Measurements from ENCODE around the gene KCNA5. TPM values are rescaled to one million over a fixed set of nuclear protein-coding genes. Genes with fewer than 3 reads are reported as not detected.
A peak's percentile ranks its signal among the peaks of the same experiment; 100 is the strongest.

KCNA5 gene
- 1 to 10 TPM; 2.1 to 2.5 (median 2.3) TPM for polyA plus RNA-seq (ENCODE audit: insufficient read length in 4 of 4)

DNA sequence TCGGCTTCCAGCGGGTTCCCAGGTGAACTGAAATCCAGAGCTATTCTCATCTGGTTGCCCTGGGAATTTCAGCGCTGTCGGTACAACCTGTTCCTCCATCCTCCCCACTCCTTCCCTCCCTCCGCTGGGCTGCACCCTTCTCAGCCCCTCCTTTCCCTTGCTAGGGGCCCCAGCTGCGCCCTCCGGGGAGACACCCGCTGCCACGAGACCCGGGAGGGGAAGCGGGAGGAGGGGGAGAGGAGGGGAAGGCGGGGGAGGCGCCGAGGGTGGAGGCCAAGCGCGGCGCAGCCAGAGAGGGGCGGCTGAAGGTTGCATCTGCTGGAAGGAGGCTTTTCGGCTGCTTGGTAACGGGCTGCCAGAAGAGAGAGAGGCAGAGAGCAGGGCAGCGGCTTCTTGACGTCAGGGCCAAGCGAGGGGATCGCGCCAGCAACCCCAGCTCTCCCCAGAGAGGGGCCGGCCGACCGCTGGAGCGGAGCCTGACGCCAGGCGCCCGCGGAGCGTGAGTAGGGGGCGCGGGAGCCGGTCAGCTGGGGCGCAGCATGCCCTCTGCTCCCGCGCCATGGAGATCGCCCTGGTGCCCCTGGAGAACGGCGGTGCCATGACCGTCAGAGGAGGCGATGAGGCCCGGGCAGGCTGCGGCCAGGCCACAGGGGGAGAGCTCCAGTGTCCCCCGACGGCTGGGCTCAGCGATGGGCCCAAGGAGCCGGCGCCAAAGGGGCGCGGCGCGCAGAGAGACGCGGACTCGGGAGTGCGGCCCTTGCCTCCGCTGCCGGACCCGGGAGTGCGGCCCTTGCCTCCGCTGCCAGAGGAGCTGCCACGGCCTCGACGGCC is at the start of gene KCNA5:
KCNA5 (plus strand) TSS at position 291 of the 831 bp plus-strand sequence; CDS start at position 560, 269 bp downstream.
- DNase-seq (ENCODE audit: low read depth in 4 of 4, low spot score in 2 of 4): peak in 3 of 4 donors; percentile 24 to 60 (median 27)

DNA sequence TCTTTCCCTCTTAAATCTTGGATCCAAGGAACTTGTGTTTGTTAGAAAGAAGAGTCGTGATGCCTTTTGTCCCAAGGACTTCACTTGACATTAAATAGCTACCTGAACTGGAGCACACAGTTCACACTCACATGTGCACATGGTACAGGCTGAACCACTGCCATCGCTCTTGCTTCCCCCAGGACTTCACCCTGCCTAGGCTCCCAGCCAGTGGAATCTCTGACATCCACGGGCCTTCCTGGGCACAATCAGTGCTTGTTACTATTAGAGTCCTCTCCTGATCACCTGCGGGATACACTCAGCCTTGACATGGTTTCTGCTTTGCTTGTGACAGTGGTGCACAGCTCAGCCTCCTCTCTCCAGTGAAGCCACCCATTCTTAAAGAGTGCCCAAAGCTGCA is 49.1 kb upstream of the KCNA5 start:
- no peak for DNase-seq (ENCODE audit: low read depth in 4 of 4, low spot score in 2 of 4)

DNA sequence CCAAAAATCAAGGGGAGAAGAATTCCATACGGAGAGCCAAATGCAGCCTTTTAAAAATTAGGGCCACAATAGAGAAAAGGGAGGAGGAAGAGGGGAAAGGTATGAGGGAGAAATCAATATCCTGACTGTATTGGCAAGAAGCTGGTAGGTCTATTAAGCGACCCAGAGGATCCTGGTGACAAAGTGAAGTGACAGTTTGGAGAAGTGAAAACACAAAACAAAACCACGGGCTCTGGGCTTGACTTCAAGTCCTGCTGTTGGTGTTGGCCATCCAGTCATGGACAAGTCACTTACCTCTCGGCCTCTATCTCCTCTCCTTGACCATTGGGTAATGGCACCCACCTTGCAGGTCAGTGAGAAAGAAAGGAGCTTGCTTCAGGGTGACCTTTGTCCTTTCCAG is 47.0 kb upstream of the KCNA5 start:
- no peak for DNase-seq (ENCODE audit: low read depth in 4 of 4, low spot score in 2 of 4)

DNA sequence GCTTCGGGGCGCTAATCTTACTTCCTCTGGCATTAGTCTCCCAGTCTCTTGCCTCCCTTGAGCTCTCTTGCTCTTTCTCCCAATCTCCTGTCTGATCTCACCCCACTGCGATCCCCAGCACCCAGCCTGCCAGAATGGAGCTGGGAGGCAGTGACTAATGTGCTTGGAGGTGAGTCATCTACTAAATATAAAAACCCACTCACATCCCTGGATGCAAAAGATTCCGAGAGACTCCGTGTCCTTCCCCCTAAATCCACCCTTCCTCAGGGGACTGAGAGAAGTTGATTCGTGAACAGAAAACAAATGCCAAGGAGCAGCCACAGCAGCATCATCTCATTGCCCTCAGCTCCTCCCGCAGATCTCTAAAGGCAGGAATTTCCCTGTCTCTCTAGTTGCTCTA is 45.7 kb upstream of the KCNA5 start:
- no peak for DNase-seq (ENCODE audit: low read depth in 4 of 4, low spot score in 2 of 4)

DNA sequence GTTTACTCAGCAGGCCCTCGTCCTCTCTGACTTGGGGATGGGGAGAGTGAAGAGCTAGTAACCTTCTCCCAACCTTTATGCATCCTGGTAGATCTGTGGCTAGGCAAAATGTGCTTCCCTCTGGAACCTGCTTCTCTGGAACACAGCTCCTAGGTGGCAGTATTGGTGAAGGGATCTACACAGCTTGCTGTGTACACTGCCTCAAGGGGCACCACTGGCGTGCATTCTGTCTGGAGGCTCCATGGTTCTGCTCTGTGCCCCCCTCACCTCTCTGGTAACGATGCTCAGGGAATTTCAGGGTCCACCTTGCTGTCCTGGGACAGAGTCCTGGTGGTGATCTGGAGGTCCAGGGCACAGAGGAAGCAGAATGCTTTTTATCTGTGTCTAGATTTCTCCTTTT is 43.5 kb upstream of the KCNA5 start:
- no peak for DNase-seq (ENCODE audit: low read depth in 4 of 4, low spot score in 2 of 4)

DNA sequence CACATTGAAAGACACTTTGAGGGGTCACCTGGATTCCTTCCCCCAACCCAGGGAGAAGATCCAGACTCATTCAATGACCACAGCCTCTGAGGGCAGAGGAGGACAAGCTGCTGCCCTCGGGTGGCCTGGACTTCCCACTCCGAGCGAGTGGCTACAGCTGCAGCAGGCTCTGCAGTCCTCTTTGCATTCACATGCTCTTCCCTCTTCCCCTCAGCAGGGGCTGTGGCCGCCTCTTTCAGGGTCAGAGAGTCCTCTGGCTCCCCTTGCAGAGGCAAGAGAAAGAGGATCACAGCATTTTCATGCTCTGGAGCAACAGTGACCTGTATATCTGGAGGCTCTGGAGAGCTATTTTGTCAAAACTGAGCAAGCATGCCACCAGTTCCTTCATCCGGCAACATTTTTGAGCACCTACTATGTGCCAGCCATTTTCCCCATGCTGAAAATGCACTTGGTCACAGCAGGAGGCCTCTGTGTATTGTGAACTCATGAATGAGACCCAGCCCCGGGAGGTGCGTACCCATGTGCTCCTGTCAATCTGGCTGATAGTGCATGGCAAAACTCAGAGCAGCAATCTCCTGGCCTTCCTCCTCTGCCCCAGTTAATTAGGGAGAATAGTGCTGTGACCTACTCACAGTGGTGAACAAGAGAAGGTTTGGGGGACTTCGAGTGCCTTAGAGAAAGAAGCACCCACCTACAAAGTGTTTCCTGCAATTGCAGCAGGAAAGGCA is 42.9 kb upstream of the KCNA5 start:
- DNase-seq (ENCODE audit: low read depth in 4 of 4, low spot score in 2 of 4): no peak

DNA sequence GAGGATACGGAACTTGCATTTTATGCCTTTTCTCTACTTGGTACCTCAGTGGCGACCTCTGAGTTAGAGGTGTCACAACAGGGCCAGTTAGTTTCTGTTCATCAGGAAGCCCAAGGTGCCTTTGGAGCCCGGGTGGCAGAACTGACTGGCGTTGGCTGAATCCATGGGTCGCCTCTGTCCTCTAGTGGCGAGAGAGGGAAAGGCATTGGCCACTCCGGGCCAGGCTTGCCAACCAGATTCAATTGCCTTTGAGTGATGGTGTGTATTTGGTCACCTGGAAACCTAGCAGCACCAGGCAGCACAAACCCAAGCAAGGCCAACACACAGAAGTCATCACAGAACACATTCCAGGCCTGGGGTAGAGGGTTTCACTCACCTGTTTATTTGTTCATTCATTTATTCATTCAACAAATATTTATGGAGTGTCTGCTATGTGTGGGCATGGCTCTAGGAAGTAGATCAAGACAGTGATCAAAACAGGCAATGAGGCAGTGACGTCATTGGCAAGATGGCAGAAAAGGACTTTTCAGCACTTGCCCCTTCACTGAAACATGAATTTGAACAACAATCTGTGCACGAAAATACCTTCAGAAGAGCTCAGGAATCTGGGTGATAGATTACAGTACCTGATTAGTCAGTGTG is 40.5 kb upstream of the KCNA5 start:
- DNase-seq (ENCODE audit: low read depth in 4 of 4, low spot score in 2 of 4): peak in 1 of 4 donors; percentile 41

DNA sequence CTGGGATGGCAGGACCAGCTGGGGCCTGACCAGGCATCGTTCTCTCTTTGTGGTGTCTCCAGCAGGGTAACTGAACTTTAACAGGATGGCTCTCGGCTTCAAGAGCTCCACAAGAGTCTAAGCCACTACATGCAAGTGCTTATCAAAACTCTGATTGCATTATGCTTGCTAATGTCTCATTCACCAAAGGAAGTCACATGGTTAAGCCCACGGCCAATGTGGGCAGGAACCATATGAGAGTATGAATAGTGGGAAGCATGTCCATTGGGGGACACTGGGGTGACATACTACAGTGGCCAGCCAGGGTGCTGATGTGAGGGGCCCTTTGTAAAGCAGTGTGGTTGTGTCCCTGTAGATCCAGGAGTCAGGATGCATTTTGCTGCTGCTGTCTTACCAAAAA is 35.0 kb upstream of the KCNA5 start:
- no peak for DNase-seq (ENCODE audit: low read depth in 4 of 4, low spot score in 2 of 4)

DNA sequence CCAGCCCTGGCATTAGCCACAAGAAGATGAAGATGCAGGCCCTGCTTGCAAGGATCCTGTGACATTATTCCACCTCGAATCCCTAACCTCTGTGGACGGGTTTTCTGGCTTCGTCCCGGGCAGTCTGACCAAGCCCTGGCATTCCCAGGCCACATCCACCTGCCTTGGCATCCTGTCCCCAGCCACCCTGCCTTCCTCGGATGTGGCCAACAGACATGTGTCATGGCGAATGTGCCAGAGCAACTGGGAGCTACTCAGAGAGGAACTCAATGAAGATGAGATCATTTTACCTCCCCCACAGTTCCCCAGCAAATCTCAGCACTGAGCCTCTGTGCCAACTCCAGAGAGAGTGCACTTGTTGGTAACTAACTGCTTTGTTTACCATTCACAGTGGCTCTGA is 33.5 kb upstream of the KCNA5 start:
- no peak for DNase-seq (ENCODE audit: low read depth in 4 of 4, low spot score in 2 of 4)

DNA sequence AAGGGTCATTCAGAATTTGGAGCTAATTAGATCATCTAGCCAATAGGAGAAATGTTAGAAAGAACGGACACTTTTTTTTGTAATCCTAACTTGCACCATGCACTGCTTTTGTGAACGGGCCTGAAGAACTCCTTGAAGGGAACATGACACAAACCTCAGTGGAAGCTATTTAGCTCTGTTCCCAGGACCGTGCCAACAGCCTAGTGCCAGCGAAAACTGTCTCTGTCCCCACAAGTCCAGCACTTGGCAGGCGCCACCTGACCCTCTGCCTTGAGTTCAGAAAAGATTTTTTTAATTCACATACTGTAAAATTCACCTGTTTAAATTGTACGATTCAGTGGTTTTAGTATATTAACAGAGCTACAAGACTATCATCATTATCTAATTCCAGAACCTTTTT is 31.3 kb upstream of the KCNA5 start:
- no peak for DNase-seq (ENCODE audit: low read depth in 4 of 4, low spot score in 2 of 4)

DNA sequence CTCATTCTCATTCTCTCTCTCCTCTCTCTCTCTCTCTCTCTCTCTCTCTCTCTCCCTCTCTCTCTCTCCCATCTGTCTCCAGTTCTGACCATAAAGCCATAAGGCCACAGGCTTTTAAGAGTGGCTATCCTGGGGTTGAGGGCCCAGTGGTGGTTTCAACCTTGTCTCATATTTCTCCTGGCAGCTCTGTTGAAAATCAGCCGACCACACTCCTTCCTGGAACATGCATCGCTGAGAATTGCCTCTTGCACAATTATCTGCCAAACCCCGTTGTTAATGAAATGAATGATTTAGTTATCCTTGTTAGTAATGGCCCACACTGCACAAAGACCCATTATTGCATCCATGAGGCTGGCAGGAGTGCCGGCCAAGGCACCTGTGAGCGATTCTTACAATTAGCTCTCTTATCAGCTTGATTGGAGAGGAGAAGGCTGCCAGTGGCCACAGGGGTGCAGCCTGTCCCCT is 30.4 kb upstream of the KCNA5 start:
- no peak for DNase-seq (ENCODE audit: low read depth in 4 of 4, low spot score in 2 of 4)

DNA sequence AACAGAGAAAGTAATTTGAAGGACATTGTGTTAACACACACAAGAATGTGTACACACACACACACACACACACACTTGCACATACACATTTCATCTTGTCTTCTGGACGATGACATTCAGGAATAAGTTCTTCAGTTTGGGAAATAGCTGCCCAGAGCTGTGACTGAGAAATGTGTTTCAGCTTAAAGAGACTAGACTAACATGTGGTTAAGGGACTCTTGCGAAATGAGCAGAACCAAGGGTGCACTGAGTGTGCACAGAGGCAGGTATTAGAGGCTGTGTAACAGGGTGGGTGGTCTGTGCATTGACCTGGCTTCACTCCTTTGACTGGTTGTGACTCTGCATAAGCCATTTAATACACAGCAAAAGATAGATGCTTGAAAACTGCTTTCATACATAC is 29.4 kb upstream of the KCNA5 start:
- no peak for DNase-seq (ENCODE audit: low read depth in 4 of 4, low spot score in 2 of 4)

DNA sequence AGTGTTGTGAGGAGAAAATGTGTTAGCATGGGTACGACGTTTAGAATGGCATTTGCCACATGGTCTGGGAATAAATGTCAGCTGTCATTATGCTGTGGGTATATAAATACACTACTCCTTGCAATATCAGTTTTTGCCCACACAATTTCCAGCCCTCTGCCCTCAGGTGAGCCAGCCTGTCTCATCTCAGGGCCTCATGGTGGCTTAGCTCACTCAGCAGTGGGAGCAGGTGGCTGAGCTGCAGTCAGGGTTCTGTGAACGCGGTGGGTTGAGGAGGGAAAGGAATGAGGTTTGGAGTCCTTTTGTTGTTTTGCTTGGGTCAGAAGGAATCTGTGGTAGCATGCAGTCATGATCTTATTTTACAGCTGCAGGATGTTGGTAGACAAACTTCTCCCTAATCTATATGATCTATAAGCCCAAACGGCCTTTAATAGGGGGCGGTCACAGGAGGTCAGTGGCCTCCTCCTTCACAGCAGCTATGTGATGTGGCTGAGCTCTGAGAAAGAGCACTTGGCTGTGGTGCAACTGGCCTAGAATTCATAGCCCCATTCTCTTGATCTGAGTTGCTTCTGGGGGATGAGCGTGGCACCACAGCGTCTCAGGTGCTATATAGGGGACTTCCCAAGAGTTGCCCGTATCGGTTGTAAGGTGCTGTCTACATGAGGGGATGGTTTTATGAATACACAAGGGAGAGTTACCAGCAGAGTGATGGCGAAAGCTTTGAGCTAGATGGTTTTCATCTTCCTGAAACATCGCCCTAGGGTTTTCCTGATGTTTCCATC is 27.8 kb upstream of the KCNA5 start:
- no peak for DNase-seq (ENCODE audit: low read depth in 4 of 4, low spot score in 2 of 4)

DNA sequence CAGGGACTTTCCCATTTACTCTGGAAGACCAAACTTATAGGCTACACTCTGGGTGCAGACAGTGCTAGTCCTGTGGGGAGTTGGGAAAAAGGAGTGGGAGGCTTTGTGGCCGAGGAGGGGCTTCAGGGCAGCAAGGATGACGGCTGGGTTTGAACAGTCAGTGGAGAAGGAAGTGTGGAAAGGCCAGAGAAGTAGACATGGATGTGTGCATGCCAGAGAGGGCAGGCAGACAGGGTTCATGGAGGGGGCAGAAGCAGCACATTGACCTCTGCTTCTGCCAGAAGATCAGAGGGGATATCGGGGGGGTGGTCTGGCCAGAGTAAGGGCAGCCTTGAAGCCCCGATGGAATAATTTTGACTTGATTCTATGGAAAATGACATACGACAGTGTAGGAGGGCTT is 27.2 kb upstream of the KCNA5 start:
- DNase-seq (ENCODE audit: low read depth in 4 of 4, low spot score in 2 of 4): no peak

DNA sequence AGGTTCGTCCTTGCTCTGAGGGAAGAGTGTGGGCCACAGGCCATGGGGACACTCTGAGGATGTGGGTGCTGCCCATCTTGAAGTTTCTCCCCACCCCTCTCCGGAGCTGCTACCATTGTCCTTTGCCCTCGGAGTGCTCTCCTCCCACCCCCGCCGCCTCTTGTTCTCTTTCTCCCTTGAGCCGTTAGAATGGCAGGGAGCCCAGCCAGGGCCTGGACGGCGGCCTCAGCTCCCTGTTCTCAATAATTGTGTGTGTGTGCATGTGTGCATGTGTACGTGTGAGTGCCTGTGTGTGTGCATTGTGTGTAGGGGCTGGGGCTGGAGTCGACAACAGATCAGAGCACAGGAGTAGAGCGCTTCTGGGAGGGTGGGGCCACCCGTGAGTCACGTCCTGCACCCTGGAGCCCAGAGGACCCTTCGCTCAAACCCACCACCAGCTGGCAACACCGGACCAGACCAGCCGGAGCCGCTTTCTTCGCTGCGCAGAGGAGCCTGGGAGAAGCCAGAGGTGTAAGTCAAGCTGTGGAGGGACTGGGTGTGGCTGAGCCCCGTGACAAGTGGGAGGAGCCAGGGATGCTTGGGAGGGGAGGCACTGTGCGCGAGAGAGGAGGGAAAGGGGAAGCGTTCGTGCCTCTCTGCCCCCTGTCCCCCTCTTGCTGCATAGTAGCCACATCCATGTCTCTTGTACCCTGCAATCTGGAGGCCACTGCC is 25.9 kb upstream of the KCNA5 start:
- no peak for DNase-seq (ENCODE audit: low read depth in 4 of 4, low spot score in 2 of 4)

DNA sequence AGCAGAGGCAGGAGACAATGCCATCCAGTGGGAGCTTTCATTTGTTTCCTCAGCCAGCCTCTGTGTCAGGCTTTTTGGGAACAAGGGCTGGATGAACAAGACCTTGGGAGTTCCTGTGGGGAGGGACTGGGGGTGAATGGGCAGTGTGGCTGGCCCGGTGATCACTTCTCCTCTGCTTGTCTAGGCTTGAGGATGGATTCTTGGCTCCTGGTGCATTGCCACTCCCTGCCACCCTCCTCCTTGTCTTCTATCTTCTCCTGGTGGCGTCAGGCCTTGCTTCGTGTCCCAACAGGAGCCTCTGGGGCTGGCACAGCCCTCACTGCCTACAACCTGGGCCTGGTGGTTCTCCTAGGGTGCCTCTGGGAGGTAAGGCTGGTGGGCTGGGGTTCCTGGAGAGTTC is 25.0 kb upstream of the KCNA5 start:
- no peak for DNase-seq (ENCODE audit: low read depth in 4 of 4, low spot score in 2 of 4)

DNA sequence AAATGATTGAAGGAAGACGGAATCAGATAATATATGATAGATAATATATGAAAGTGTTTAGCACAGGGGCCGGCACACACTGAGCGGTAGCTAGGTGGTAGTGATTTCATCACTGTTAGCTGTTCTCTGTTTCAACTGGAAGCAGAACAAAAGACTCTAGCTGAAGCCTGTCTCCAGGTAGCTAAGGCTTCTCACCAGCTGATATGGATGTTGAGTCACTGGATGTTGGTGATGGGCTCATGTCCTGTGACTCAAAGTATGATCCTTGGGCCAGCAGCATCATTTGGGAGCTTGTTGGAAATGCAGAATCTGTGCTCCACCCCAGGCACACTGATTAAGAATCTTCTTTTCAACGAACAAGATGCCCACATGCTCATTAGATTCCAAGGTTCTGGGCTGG is 21.7 kb upstream of the KCNA5 start:
- no peak for DNase-seq (ENCODE audit: low read depth in 4 of 4, low spot score in 2 of 4)

DNA sequence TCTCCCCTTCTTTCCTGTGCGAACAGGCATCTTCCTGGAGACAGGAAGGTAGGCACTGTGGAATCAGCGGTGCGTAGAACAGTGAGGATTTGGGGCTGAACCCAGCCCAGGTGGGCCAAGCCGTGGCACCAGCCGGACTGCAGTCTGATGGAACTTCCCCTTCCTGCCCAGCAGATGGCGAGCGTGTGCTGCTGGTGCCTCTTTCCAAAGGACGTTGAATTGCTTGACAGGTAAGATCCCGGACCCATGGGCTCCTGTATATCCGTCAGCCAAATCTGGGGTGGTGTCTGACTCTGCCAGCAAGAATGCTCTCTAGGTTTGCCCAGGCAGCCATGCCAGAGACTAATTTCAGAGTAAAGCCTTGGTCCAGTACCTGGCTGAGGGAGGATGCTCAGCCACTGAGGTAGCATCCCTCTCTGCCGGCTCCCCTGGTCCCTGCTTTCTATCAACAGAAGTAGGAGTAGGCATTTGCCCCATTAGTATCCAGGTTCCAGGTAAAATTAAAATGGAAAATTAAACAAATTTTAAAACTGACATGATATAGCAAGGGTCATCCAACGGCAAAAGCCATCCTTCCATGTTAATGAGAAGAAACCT is 21.1 kb upstream of the KCNA5 start:
- no peak for DNase-seq (ENCODE audit: low read depth in 4 of 4, low spot score in 2 of 4)

DNA sequence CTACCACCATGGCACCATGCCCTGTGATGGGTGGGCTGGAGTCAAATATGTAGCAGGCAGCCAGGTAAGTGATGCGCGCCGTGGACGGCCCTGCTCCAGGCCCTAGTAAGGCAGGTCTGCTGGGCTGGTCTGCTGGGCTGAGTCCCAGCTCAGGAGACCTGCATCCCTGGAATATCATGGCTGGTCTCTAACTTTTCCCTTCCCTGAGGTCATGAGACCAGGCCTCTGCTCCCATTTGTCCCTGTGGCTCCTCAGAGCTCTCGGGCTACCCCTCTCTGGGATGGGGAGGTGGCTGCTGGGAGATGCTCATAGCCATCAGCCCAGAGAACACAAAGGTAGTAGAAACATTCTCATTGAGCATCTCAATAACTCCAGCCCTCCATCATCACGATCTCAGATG is 19.8 kb upstream of the KCNA5 start:
- DNase-seq (ENCODE audit: low read depth in 4 of 4, low spot score in 2 of 4): no peak
